Gastrocnemius medialis (tissue), 4 donors: ENCODE data around the gene PRIMPOL.

Experiments used
- POLR2A ChIP-seq, 2 donors: fragments of 450-650 bp; IDR thresholded peaks; one replicate each; pipeline ENCODE4 v1.6.1; 2017; ENCODE audit warnings: antibody characterized with exemption in 2 of 2, mild to moderate bottlenecking in 2 of 2, moderate library complexity in 2 of 2
- TF ChIP-seq, protein P1 (sequence below), 5 experiments: fragments of 450-650 bp in 3 of 5; fragments of 200-600 bp in 2 of 5; sonication (generic) in 2 of 5; IDR thresholded peaks in 4 of 5; conservative IDR thresholded peaks in 1 of 5; 1 replicate in 4 of 5; 2 replicates in 1 of 5; pipeline ENCODE4 v1.5.1; 2016 to 2019; ENCODE audit warnings: antibody characterized with exemption in 5 of 5, mild to moderate bottlenecking in 3 of 5, moderate library complexity in 3 of 5

GRCh38 chr4:184664445-184665210 is 15.1 kb downstream of the PRIMPOL start:
- no peak for TF ChIP-seq POLR2A (IDR thresholded peaks at IDR 0.05)
- TF ChIP-seq, protein P1, sequence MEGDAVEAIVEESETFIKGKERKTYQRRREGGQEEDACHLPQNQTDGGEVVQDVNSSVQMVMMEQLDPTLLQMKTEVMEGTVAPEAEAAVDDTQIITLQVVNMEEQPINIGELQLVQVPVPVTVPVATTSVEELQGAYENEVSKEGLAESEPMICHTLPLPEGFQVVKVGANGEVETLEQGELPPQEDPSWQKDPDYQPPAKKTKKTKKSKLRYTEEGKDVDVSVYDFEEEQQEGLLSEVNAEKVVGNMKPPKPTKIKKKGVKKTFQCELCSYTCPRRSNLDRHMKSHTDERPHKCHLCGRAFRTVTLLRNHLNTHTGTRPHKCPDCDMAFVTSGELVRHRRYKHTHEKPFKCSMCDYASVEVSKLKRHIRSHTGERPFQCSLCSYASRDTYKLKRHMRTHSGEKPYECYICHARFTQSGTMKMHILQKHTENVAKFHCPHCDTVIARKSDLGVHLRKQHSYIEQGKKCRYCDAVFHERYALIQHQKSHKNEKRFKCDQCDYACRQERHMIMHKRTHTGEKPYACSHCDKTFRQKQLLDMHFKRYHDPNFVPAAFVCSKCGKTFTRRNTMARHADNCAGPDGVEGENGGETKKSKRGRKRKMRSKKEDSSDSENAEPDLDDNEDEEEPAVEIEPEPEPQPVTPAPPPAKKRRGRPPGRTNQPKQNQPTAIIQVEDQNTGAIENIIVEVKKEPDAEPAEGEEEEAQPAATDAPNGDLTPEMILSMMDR (IDR thresholded peaks at IDR 0.05 in 4 of 5, conservative IDR thresholded peaks at IDR 0.05 in 1 of 5): no peak
